Nucleus accumbens (tissue), 56 donors: Measurements from ENCODE around the gene FAM107B.
"Not testable (repeated sequence)": the region's sequence is repeated elsewhere in the genome, so short reads cannot be mapped to it uniquely, and the experiment has no call there.

Experiments
- DNase-seq, 56 donors: peaks; one replicate each; lab custom pipeline; 2025; lab: John Stamatoyannopoulos, UW

FAM107B gene

GRCh38 chr10:14696821-14697220, 77.9 kb downstream of the FAM107B start:
- no peak for DNase-seq

- DNase-seq: no peak
Measured at GRCh38 chr10:14695847-14696480, 78.7 kb downstream of the FAM107B start.

GRCh38 chr10:14693891-14694290, 80.8 kb downstream of the FAM107B start:
- DNase-seq: no peak

- no peak for DNase-seq
Measured at GRCh38 chr10:14692344-14693076, 82.2 kb downstream of the FAM107B start.

GRCh38 chr10:14691359-14691758, 83.3 kb downstream of the FAM107B start:
- DNase-seq: no peak

GRCh38 chr10:14688606-14689005, 86.1 kb downstream of the FAM107B start:
- DNase-seq: no peak

- not testable (repeated sequence) for DNase-seq
Measured at GRCh38 chr10:14688189-14688588, 86.5 kb downstream of the FAM107B start.

- DNase-seq: no peak
Measured at GRCh38 chr10:14687340-14687739, 87.4 kb downstream of the FAM107B start.

- no peak for DNase-seq
Measured at GRCh38 chr10:14686356-14686755, 88.3 kb downstream of the FAM107B start.

GRCh38 chr10:14684354-14684753, 90.3 kb downstream of the FAM107B start:
- no peak for DNase-seq

GRCh38 chr10:14683256-14683655, 91.4 kb downstream of the FAM107B start:
- DNase-seq: no peak

GRCh38 chr10:14681802-14682201, 92.9 kb downstream of the FAM107B start:
- DNase-seq: no peak

- DNase-seq: no peak
Measured at GRCh38 chr10:14681305-14681704, 93.4 kb downstream of the FAM107B start.

GRCh38 chr10:14678637-14679036, 96.1 kb downstream of the FAM107B start:
- DNase-seq: no peak

- no peak for DNase-seq
Measured at GRCh38 chr10:14676732-14677131, 98.0 kb downstream of the FAM107B start.

GRCh38 chr10:14674376-14675050, 100.2 kb downstream of the FAM107B start:
- DNase-seq: no peak

- no peak for DNase-seq
Measured at GRCh38 chr10:14673189-14673861, 101.4 kb downstream of the FAM107B start.

- no peak for DNase-seq
Measured at GRCh38 chr10:14671386-14671831, 103.3 kb downstream of the FAM107B start.

- no peak for DNase-seq
Measured at GRCh38 chr10:14670551-14671240, 104.0 kb downstream of the FAM107B start.

GRCh38 chr10:14669576-14669975, 105.1 kb downstream of the FAM107B start:
- no peak for DNase-seq
